Activated T-cell treated with anti-CD3 and anti-CD28 coated beads, Interleukin-2, amount 50 U/mL, for 24 hours (primary cell): ENCODE data around the gene CPXM2.

Experiments used
- DNase-seq: peaks from one replicate; pipeline ENCODE4 v3.0.0-alpha.2; 2020
- H3K27ac Mint-ChIP-seq: 2 replicates; pipeline ENCODE4 v1.8.0; 2020; ENCODE audit warnings: mild to moderate bottlenecking, mixed read lengths
- H3K27me3 Mint-ChIP-seq: 2 replicates; pipeline ENCODE4 v1.8.0; 2020; ENCODE audit warnings: mixed read lengths
- H3K36me3 Mint-ChIP-seq: 2 replicates; pipeline ENCODE4 v1.8.0; 2020; ENCODE audit warnings: low read depth, mixed read lengths
- H3K4me1 Mint-ChIP-seq: 2 replicates; pipeline ENCODE4 v1.8.0; 2020; ENCODE audit warnings: low read depth, mixed read lengths
- H3K4me3 Mint-ChIP-seq: 2 replicates; pipeline ENCODE4 v1.8.0; 2020; ENCODE audit warnings: mild to moderate bottlenecking, moderate library complexity, mixed read lengths
- H3K9me3 Mint-ChIP-seq: 2 replicates; pipeline ENCODE4 v1.8.0; 2020; ENCODE audit warnings: mixed read lengths

Gene CPXM2

DNA sequence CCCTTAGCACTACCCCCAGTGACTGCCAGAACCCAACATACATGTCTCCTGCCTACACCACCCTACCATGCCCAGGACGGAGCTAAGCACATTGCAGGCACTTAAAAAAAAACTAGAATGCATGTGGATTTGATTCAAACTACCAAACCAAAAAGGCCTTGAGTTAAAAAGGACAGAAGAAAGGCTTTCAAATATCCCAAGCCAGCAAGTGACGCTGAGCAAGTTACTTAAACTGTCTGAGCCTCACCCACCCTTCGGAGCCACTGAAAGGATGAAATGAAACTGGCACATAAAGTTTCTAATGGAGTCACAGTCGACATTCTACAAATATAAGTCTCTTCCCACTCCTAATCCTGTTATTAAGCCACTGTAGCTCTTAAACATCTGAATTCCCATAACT, 1.8 kb downstream of the CPXM2 start:
- H3K36me3 Mint-ChIP-seq: no peaks in the 10 kb centered on the region
- no peaks in the 10 kb centered on the region for H3K9me3 Mint-ChIP-seq
- peaks cover 30% of the 10 kb centered on the region for H3K27me3 Mint-ChIP-seq
- DNase-seq: no peak
- H3K4me1 Mint-ChIP-seq: no peaks in the 10 kb centered on the region
- no peak overlapping the region for H3K27ac Mint-ChIP-seq
- no peak overlapping the region for H3K4me3 Mint-ChIP-seq

- Mint-ChIP-seq H3K27me3 (peaks cover 30% of the 10 kb centered on the region), H3K36me3 (no peaks in the 10 kb centered on the region), H3K4me1 (no peaks in the 10 kb centered on the region), H3K4me3 (no peak overlapping the region), H3K9me3 (no peaks in the 10 kb centered on the region), H3K27ac (no peak overlapping the region)
- DNase-seq: no peak
Measured at GRCh38 chr10:123888751-123889150, 2.9 kb downstream of the CPXM2 start.

DNA sequence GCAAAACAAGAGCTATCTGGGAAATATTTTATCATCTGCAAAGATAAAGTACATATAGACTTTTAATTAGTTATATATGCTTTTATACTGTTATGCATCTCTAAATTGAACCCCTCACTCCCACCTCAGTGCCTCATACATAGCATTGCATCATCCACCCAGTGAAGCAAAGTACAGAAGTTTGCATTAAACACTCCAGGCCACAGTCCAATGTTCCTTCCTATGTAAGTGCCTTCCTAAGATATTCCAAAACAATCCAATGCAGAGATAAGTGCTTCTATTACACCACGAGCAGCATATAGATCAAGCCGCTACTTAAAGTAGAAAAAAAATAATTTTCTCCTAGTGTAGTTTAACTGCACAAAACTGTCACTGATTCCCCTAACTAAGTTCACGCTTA, 3.4 kb downstream of the CPXM2 start:
- no peaks in the 10 kb centered on the region for H3K4me1 Mint-ChIP-seq
- H3K27ac Mint-ChIP-seq: no peak overlapping the region
- no peaks in the 10 kb centered on the region for H3K36me3 Mint-ChIP-seq
- DNase-seq: no peak
- H3K9me3 Mint-ChIP-seq: no peaks in the 10 kb centered on the region
- H3K4me3 Mint-ChIP-seq: no peak overlapping the region
- peaks cover 30% of the 10 kb centered on the region for H3K27me3 Mint-ChIP-seq

DNA sequence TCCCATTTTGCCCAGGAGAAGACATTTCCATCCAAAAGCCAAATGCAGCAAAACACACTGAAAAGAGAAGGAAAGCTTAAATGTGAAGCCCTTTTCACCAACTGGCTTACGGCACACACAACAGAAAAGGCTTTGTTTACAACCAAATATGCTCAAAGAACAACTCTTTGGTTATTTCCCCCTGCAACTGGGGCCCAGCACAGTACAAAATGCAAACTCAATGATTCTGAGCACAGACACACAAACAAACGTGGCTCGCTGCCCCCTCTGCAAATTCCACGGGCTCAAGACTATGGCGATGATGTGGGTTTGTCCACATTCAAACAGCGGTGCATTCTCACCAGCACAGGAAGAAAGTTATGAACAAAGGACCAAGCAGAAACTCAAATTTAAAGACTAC, 5.3 kb downstream of the CPXM2 start:
- no peak for DNase-seq
- Mint-ChIP-seq H3K27me3 (peaks cover 17% of the 10 kb centered on the region), H3K27ac (no peak overlapping the region), H3K36me3 (no peaks in the 10 kb centered on the region), H3K9me3 (no peaks in the 10 kb centered on the region), H3K4me1 (no peaks in the 10 kb centered on the region), H3K4me3 (no peak overlapping the region)

DNA sequence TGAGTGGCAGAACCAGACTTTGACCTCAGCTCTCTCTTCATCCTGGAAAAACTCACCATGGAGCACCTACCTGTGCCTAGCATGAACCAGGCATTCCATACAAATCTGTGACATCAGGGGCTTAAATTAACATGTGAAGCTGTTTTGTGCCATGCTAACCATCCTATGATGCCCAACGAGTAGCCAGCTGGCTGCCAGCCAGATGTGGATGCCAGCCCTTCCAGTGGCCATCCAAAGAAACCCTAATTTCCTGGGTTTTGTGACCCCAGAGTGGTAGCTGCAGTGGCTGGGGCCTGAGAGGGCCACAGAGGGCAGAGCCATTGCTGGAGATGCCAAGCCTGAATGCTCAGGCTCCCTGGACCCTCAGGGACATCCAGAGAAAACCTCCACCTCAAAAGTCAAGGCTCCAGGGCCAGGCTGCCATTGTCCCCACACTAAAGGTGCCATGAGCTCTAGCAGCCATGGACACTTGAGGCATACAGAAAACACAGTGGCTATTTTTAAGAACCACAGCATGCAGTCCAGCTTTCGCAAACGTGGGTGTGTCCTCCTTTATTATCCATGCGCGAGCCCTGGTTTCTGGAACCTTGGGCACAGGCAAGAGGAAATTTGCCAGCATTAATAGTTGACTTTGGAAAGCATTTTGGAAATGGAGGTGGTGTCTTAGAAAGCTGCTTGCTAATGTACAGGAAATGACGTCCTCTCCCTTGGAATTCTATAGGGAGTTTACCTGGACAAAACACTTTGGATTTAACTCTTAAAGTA, 6.0 kb downstream of the CPXM2 start:
- H3K27me3 Mint-ChIP-seq: peaks cover 14% of the 10 kb centered on the region
- no peak for DNase-seq
- H3K9me3 Mint-ChIP-seq: no peaks in the 10 kb centered on the region
- H3K4me3 Mint-ChIP-seq: no peak overlapping the region
- no peak overlapping the region for H3K27ac Mint-ChIP-seq
- no peaks in the 10 kb centered on the region for H3K36me3 Mint-ChIP-seq
- H3K4me1 Mint-ChIP-seq: no peaks in the 10 kb centered on the region

GRCh38 chr10:123884907-123885381, 6.7 kb downstream of the CPXM2 start:
- Mint-ChIP-seq H3K9me3 (no peaks in the 10 kb centered on the region), H3K27ac (no peak overlapping the region), H3K36me3 (no peaks in the 10 kb centered on the region), H3K4me1 (no peaks in the 10 kb centered on the region), H3K27me3 (peaks cover 8% of the 10 kb centered on the region), H3K4me3 (no peak overlapping the region)
- no peak for DNase-seq

GRCh38 chr10:123884351-123884906, 7.2 kb downstream of the CPXM2 start:
- H3K27ac Mint-ChIP-seq: no peak overlapping the region
- no peaks in the 10 kb centered on the region for H3K9me3 Mint-ChIP-seq
- no peak for DNase-seq
- H3K4me3 Mint-ChIP-seq: no peak overlapping the region
- H3K27me3 Mint-ChIP-seq: peaks cover 3% of the 10 kb centered on the region
- no peaks in the 10 kb centered on the region for H3K4me1 Mint-ChIP-seq
- H3K36me3 Mint-ChIP-seq: no peaks in the 10 kb centered on the region

DNA sequence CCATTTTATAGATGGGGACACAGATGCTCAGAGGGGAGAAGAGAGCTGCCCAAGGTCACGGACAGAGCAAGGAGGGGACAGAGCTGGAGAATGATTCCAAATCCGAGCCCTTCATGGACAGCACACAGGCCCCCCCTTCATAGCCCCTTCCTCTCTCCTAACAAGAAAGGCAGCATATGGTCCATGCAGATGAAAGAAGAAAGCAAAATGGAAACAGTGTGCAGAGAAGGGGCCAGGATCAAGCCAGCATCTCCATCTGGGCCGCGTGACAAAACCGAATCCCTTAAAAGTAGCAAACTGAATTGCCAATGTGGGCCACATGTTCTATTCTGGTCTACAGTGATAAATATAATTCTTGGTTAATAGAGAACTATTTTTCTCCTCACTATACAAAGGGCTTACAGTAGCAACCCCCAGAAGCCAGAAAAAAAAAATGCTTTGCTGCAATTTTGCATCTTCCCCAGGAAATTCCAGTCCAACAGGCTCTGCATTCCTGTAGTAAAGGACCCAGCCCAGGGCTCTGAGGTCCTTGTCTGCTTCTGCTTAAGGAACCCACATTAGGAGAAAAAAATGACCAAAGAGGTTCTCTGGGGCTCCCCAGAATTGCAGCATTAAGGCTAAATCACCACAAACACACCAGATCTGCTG, 7.8 kb downstream of the CPXM2 start:
- Mint-ChIP-seq H3K4me1 (no peaks in the 10 kb centered on the region), H3K9me3 (no peaks in the 10 kb centered on the region), H3K27ac (no peak overlapping the region), H3K4me3 (no peak overlapping the region), H3K36me3 (no peaks in the 10 kb centered on the region), H3K27me3 (peaks cover 2% of the 10 kb centered on the region)
- no peak for DNase-seq

GRCh38 chr10:123882681-123883445, 8.7 kb downstream of the CPXM2 start:
- H3K9me3 Mint-ChIP-seq: no peaks in the 10 kb centered on the region
- H3K4me3 Mint-ChIP-seq: no peak overlapping the region
- H3K36me3 Mint-ChIP-seq: no peaks in the 10 kb centered on the region
- peaks cover 2% of the 10 kb centered on the region for H3K27me3 Mint-ChIP-seq
- no peak overlapping the region for H3K27ac Mint-ChIP-seq
- H3K4me1 Mint-ChIP-seq: no peaks in the 10 kb centered on the region
- DNase-seq: no peak

DNA sequence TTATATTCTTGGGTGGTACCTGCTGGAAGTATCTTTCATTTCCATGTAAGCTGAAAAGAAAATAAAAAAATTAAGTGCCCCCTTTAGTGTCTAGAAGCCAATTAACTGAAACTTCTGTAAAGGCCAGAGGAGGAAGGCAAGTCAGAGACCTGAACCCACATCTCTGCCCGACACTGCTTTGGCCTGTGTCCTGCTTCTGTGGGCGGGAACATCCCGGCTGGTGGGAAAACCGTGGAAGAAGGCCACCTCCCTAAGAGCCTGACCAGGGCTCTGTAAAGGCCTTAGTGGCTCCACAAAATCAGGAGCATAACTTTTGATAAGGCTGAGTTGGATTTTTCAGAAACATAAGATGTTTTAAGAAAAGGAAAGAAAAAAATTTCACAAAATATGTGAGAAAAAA, 9.4 kb downstream of the CPXM2 start:
- DNase-seq: no peak
- H3K36me3 Mint-ChIP-seq: no peaks in the 10 kb centered on the region
- H3K9me3 Mint-ChIP-seq: no peaks in the 10 kb centered on the region
- H3K4me3 Mint-ChIP-seq: no peak overlapping the region
- H3K27me3 Mint-ChIP-seq: peaks cover 2% of the 10 kb centered on the region
- no peak overlapping the region for H3K27ac Mint-ChIP-seq
- H3K4me1 Mint-ChIP-seq: no peaks in the 10 kb centered on the region

- Mint-ChIP-seq H3K4me1 (no peaks in the 10 kb centered on the region), H3K27me3 (peaks cover 2% of the 10 kb centered on the region), H3K36me3 (no peaks in the 10 kb centered on the region), H3K27ac (no peak overlapping the region), H3K4me3 (no peak overlapping the region), H3K9me3 (no peaks in the 10 kb centered on the region)
- DNase-seq: no peak
Measured at GRCh38 chr10:123879606-123880257, 11.9 kb downstream of the CPXM2 start.

DNA sequence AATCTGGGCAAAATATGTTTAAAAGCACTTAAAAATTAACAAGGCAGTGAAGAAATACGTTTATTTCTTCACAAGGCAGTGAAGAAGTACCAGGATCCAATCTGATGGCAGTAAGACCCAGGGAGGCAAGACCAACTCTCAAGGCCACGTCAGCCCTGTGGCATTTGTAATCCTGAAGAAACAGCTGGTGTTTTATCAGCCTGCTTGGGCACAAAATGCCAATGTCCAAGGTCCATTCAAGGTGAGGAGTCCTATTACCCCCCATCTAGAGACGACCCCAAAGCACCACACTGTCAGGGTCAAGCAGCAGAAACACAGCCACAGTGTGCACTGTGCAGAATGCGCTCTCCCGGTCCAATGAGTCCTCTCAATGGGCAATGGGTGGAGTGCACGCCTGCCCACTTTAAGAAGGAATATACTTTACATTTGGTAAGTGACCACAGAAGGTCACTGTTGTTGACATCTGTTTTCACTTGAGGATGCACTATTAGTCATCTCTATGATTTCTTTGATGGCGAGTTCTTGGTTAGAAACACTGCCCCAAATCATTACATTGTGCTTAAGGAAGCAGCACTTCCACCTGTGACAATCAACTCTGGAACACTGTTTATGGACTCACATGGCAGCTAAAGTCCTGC, 12.8 kb downstream of the CPXM2 start:
- Mint-ChIP-seq H3K9me3 (no peaks in the 10 kb centered on the region), H3K4me1 (no peaks in the 10 kb centered on the region), H3K27me3 (peaks cover 2% of the 10 kb centered on the region), H3K4me3 (no peak overlapping the region), H3K36me3 (no peaks in the 10 kb centered on the region), H3K27ac (no peak overlapping the region)
- no peak for DNase-seq

DNA sequence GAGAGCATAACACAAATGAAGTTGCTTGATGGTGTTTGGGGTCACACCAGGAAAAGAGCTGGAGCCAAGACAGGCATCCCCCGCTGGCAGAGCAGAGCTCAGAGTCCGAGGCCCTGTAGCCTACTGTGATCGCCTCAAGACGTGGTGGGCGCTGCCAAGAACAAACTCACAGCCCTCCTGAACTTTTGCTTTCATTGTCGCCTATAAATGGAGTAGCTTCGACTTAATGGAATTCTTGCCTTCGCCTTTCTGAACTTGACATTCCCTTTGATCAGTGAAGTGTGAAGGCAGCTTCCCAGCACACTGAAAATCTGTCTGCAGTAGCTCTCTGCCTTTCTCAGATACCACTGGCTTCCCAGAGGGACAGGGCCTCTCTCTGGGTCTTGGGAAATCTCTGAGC, 21.3 kb downstream of the CPXM2 start:
- Mint-ChIP-seq H3K27ac (no peak overlapping the region), H3K4me3 (no peak overlapping the region), H3K27me3 (peaks cover 10% of the 10 kb centered on the region), H3K36me3 (no peaks in the 10 kb centered on the region), H3K9me3 (no peaks in the 10 kb centered on the region), H3K4me1 (no peaks in the 10 kb centered on the region)
- no peak for DNase-seq

DNA sequence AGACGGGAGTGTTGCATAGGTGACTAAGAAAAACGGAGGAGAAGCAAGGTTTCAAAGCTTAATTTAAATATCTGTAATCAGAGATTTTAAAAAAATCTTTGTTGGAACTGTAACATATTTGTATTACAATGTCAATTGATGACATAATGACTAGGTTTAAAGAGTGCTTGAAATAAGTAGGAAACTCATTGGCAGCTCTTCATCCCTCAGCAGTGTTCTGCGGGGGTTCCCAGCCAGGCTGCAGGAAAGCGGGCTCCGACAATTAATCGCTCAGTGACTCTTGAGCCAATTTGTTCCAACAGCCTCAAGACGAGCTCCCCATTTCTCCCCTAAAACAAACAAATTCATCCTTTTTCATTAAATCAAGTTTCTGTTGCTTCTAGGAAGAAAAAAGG, 22.6 kb downstream of the CPXM2 start:
- H3K9me3 Mint-ChIP-seq: no peaks in the 10 kb centered on the region
- H3K4me1 Mint-ChIP-seq: no peaks in the 10 kb centered on the region
- peaks cover 16% of the 10 kb centered on the region for H3K27me3 Mint-ChIP-seq
- no peak for DNase-seq
- no peaks in the 10 kb centered on the region for H3K36me3 Mint-ChIP-seq
- no peak overlapping the region for H3K4me3 Mint-ChIP-seq
- no peak overlapping the region for H3K27ac Mint-ChIP-seq
